Lower lobe of right lung (tissue), 2 donors: ENCODE data around the gene ZNF282. TPM values are rescaled to one million over a fixed set of nuclear protein-coding genes. Genes with fewer than 3 reads are reported as not detected.
"Not testable (repeated sequence)": the region's sequence is repeated elsewhere in the genome, so short reads cannot be mapped to it uniquely, and the experiment has no call there.

Experiments
- ATAC-seq, 2 donors: fragments of 200-7000 bp; cut with Tn5 transposase; one replicate each; pipeline ENCODE4 v1.9.1; 2020 to 2022; ENCODE audit warnings: mild to moderate bottlenecking in 2 of 2, moderate library complexity in 2 of 2
- DNase-seq: peaks from one replicate; pipeline ENCODE4 v3.0.0-alpha.2; 2020
- H3K27ac ChIP-seq: fragments of 200-600 bp; one replicate; pipeline ENCODE4 v1.8.0; 2022
- H3K27me3 ChIP-seq: fragments of 200-600 bp; one replicate; pipeline ENCODE4 v1.8.0; 2022; ENCODE audit warnings: low read depth
- H3K36me3 ChIP-seq: fragments of 200-600 bp; one replicate; pipeline ENCODE4 v1.8.0; 2022; ENCODE audit warnings: mild to moderate bottlenecking
- H3K4me1 ChIP-seq: fragments of 200-600 bp; one replicate; pipeline ENCODE4 v1.8.0; 2022
- H3K4me3 ChIP-seq: fragments of 200-600 bp; one replicate; pipeline ENCODE4 v1.8.0; 2022; ENCODE audit warnings: mild to moderate bottlenecking
- H3K9me3 ChIP-seq: fragments of 200-600 bp; one replicate; pipeline ENCODE4 v1.8.0; 2022
- CTCF ChIP-seq: fragments of 200-600 bp; IDR thresholded peaks from one replicate; pipeline ENCODE4 v1.8.0; 2022; ENCODE audit warnings: antibody characterized with exemption, mild to moderate bottlenecking
- intact Hi-C: fragments of 100-400 bp; cut with DNase I; formaldehyde crosslinking; loops from one replicate; pipeline ENCODE4 v1.11.0; 2022
- total RNA-seq: library from RNA; stranded (reverse); fragmentation: NEBNext Ultra II Directional; extraction: Animal tissue kit (Norgen Biotek cat#: 25700); gene quantifications from one replicate; pipeline ENCODE4 v1.2.1, GENCODE V29; 2021
- donor health status: DM: no; HTN: yes; CAD: no; lungs with severe emphysema.

The ZNF282 gene
- total RNA-seq, 1 donor from 2014 or later, result 20.9 TPM

- no peak for TF ChIP-seq CTCF
- Histone ChIP-seq H3K27me3 (no peaks in the 10 kb centered on the region), H3K4me1 (no peaks in the 10 kb centered on the region), H3K4me3 (no peak overlapping the region), H3K36me3 (peaks cover 60% of the 10 kb centered on the region), H3K9me3 (no peaks in the 10 kb centered on the region), H3K27ac (no peak overlapping the region)
- no peak for DNase-seq
- intact Hi-C loops, result no loop called here
- ATAC-seq, result no peak
Observed at GRCh38 chr7:149224352-149224751, 29.0 kb downstream of the ZNF282 start.

GRCh38 chr7:149225106-149225505 lies 29.8 kb downstream of the ZNF282 start:
- intact Hi-C loops, result no loop called here
- H3K27me3 ChIP-seq, result no peaks in the 10 kb centered on the region
- no peak for ATAC-seq
- no peak overlapping the region for H3K4me3 ChIP-seq
- no peak overlapping the region for H3K27ac ChIP-seq
- H3K9me3 ChIP-seq, result no peaks in the 10 kb centered on the region
- no peaks in the 10 kb centered on the region for H3K4me1 ChIP-seq
- peaks cover 52% of the 10 kb centered on the region for H3K36me3 ChIP-seq
- no peak for DNase-seq
- no peak for TF ChIP-seq CTCF

GRCh38 chr7:149225656-149226055 lies 30.3 kb downstream of the ZNF282 start:
- Histone ChIP-seq H3K36me3 (peaks cover 47% of the 10 kb centered on the region), H3K4me3 (no peak overlapping the region)

GRCh38 chr7:149226366-149226765 lies 31.0 kb downstream of the ZNF282 start:
- H3K9me3 ChIP-seq, intact Hi-C loops, DNase-seq, H3K4me3 ChIP-seq, H3K4me1 ChIP-seq, ATAC-seq, H3K27me3 ChIP-seq, H3K27ac ChIP-seq: not testable (repeated sequence)
- peaks cover 40% of the 10 kb centered on the region for H3K36me3 ChIP-seq

More at GRCh38 chr7:149225656-149226055, 30.3 kb downstream of the ZNF282 start:
- H3K27ac ChIP-seq, result no peak overlapping the region
- H3K9me3 ChIP-seq, result no peaks in the 10 kb centered on the region
- no peaks in the 10 kb centered on the region for H3K4me1 ChIP-seq
- DNase-seq (no peak), ATAC-seq (no peak)
- intact Hi-C loops, result no loop called here
- TF ChIP-seq CTCF, result no peak
- H3K27me3 ChIP-seq, result no peaks in the 10 kb centered on the region

GRCh38 chr7:149226840-149227494 lies 31.6 kb downstream of the ZNF282 start:
- TF ChIP-seq CTCF, result no peak
- DNase-seq (no peak), ATAC-seq (no peak)
- H3K4me1 ChIP-seq, result no peaks in the 10 kb centered on the region
- no peak overlapping the region for H3K4me3 ChIP-seq
- no peak overlapping the region for H3K27ac ChIP-seq
- intact Hi-C loops, result no loop called here
- no peaks in the 10 kb centered on the region for H3K27me3 ChIP-seq
- no peaks in the 10 kb centered on the region for H3K9me3 ChIP-seq
- H3K36me3 ChIP-seq, result peaks cover 34% of the 10 kb centered on the region

GRCh38 chr7:149228831-149229471 lies 33.6 kb downstream of the ZNF282 start:
- H3K36me3 ChIP-seq, result peaks cover 18% of the 10 kb centered on the region
- H3K27ac ChIP-seq, result no peak overlapping the region
- TF ChIP-seq CTCF, result no peak
- no peaks in the 10 kb centered on the region for H3K27me3 ChIP-seq
- no peaks in the 10 kb centered on the region for H3K4me1 ChIP-seq
- no peak for ATAC-seq
- no peaks in the 10 kb centered on the region for H3K9me3 ChIP-seq
- no peak for DNase-seq
- H3K4me3 ChIP-seq, result no peak overlapping the region
- intact Hi-C loops, result no loop called here
